Fibroblast of villous mesenchyme (primary cell): ENCODE results near the gene PVRIG. TPM values are rescaled to one million over a fixed set of nuclear protein-coding genes. Genes with fewer than 3 reads are reported as not detected.
"Not testable (repeated sequence)": the region's sequence is repeated elsewhere in the genome, so short reads cannot be mapped to it uniquely, and the experiment has no call there.

Source experiments
- DNase-seq: peaks from one replicate; pipeline ENCODE4 v3.0.0-alpha.2; 2010; ENCODE audit warnings: low read depth
- H3K4me3 ChIP-seq: 2 replicates; pipeline ENCODE4 v1.5.1; 2011; ENCODE audit warnings: low read depth, mild to moderate bottlenecking, low read length
- total RNA-seq: library from RNA; depleted of rRNA; stranded (reverse); fragments of >200 nt; gene quantifications from 2 replicates; pipeline ENCODE4 v1.2.3, GENCODE V29; 2012
- TF ChIP-seq, protein P1 (sequence below): IDR thresholded peaks from 2 replicates; pipeline ENCODE4 v1.5.1; 2012; ENCODE audit warnings: low read depth, mild to moderate bottlenecking, low read length; ENCODE audit not compliant: insufficient read depth

The PVRIG gene
- total RNA-seq, 1 donor = not detected

DNA sequence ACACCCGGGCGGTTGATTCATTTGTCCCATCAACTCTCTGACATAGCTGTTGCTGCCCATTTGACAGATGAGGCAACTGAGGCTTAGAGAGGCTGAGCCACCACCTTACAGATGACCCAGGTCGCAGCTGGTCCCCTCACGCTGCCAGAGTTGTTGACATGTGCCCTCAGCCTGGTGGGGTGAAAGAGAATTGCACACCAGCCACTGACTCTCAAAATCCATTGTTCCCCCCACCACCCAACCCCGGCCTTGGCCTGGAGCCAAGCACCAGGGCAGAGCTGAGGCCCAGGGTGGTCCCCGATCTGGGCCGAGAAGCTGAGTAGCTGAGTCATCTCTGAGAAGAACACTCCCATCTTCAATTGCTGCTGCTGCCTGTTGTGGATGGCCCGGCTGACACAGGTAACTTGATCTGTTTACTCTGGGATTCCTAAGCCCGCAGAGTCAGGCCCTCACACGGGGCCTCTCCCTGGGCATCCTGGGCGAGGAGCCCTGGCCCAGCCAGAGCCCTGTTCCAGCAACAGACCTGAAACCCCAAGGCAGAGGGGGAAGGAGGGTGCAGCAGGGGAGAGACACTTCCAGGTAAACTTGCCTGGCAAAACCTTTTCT is 27.5 kb downstream of the PVRIG start:
- TF ChIP-seq, protein P1, sequence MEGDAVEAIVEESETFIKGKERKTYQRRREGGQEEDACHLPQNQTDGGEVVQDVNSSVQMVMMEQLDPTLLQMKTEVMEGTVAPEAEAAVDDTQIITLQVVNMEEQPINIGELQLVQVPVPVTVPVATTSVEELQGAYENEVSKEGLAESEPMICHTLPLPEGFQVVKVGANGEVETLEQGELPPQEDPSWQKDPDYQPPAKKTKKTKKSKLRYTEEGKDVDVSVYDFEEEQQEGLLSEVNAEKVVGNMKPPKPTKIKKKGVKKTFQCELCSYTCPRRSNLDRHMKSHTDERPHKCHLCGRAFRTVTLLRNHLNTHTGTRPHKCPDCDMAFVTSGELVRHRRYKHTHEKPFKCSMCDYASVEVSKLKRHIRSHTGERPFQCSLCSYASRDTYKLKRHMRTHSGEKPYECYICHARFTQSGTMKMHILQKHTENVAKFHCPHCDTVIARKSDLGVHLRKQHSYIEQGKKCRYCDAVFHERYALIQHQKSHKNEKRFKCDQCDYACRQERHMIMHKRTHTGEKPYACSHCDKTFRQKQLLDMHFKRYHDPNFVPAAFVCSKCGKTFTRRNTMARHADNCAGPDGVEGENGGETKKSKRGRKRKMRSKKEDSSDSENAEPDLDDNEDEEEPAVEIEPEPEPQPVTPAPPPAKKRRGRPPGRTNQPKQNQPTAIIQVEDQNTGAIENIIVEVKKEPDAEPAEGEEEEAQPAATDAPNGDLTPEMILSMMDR = no peak
- peak; percentile 41 for DNase-seq

GRCh38 chr7:100248483-100248882 is 28.7 kb downstream of the PVRIG start:
- TF ChIP-seq, protein P1 = no peak
- no peak overlapping the region for H3K4me3 ChIP-seq
- no peak for DNase-seq

More for the DNA sequence above, 27.5 kb downstream of the PVRIG start:
- no peak overlapping the region for H3K4me3 ChIP-seq

GRCh38 chr7:100257017-100257416 is 37.3 kb downstream of the PVRIG start:
- no peak overlapping the region for H3K4me3 ChIP-seq
- no peak for DNase-seq
- TF ChIP-seq, protein P1 = no peak

DNA sequence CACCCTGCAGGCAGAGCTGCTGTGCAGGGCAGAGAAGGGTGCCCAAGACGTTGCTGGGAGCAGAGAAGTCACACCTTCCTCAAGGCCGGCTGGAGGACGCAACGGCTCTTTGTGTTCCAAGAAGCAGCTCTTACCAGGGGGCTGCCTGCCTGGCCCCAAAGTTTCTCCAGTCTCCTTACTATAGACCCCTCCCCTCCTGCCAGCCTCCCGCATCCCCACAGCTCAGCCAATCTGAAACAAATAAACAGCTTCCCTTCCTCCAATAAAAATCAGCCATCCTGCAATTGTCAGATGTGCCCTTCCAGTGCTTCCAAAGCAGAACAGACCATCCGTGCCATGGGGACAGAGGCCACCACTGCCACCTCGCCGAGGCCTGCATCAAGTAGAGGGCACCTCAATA is 40.2 kb downstream of the PVRIG start:
- H3K4me3 ChIP-seq, DNase-seq: not testable (repeated sequence)

DNA sequence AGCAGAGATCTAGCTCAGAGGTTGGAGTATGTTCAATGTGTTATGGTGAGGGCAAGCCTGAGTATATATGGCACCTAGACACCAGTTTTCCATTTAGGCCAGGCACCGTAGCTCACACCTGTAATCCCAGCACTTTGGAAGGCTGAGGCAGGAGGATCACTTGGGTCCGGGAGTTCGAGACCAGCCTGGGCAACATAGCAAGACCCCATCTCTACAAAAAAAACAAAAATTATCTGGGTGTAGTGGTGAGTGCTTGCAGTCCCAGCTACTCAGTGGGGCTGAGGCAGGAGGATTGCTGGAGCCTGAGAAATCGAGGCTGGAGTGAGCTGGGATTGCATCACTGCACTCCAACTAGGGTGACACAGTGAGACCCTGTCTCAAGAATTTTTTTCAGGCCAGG is 43.1 kb downstream of the PVRIG start:
- not testable (repeated sequence) for H3K4me3 ChIP-seq, DNase-seq

DNA sequence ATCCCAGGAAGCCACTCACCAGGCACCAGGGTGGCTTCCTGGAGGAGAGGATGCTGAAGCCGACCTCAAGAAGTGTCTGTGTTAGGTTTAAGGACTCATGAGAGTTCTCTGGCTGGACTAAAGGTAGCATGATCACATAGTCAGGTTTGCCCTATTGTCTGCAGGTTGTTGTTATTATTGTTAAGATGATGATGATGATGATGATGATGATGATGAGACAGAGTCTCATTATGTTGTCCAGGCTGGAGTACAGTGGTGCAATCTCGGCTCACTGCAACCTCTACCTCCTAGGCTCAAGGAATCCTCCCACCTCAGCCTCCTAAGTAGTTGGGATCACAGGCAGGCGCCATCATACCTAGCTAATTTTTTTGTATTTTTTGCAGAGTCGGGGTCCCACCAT is 44.5 kb downstream of the PVRIG start:
- not testable (repeated sequence) for DNase-seq, H3K4me3 ChIP-seq

GRCh38 chr7:100264669-100265165 is 45.0 kb downstream of the PVRIG start:
- DNase-seq, H3K4me3 ChIP-seq: not testable (repeated sequence)

GRCh38 chr7:100265851-100266250 is 46.1 kb downstream of the PVRIG start:
- not testable (repeated sequence) for DNase-seq, H3K4me3 ChIP-seq

DNA sequence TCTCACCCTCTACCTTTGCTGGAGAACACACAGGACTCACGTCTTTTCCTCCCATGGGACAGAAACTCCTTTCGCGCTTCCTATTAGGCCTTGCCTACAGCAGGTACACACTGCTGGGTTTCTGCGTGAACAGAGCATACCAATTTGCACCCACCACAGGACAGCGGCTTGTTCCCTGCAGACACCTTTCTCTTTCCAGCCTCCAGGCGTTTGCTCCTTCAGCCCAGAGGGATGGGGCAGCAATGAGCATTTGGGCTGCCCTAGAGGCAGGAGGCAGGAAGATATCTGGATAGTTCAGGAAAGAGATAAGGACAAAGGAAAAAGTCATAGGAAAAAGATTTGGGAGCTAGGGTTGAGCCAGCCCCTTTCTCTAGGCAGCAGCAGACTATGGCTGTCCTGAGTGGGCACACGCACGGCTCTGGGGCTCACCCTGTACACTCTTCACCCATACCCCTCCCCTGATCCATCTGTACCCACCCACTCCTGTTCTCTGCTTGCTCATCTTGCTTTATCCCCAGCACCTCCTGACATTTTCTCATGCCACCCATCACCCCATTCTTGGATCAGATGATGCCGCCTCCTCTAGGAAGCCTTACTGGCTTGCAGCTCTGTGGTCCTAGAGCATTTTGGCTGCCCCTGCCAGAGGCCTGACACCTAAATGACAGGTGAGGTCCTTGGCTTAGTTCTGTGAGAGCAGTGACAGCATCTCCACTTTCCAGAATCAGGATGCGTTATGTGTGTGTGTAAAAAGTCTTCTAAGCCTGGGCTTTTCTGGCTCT is 47.0 kb downstream of the PVRIG start:
- H3K4me3 ChIP-seq = no peak overlapping the region
- TF ChIP-seq, protein P1 = no peak
- no peak for DNase-seq
